RWPE1 (cell line): ENCODE measurements around the gene PIK3R2.

Experiments used
- CTCF ChIA-PET: fragments of 350-600 bp; sonication (Branson Sonifier 250); formaldehyde crosslinking; extraction: SDS; loops from one replicate; lab custom pipeline; 2021; lab: Yijun Ruan, JAX
- POLR2A ChIA-PET: fragments of 400-600 bp; formaldehyde crosslinking; extraction: SDS; loops from one replicate; lab custom pipeline; 2020; ENCODE audit warnings: antibody characterized with exemption; ENCODE audit not compliant: low non-redundant PET; lab: Yijun Ruan, JAX
- DNase-seq: peaks from one replicate; pipeline ENCODE4 v3.0.0; 2012; ENCODE audit warnings: low spot score
- H3K27ac ChIP-seq: fragments of 450-650 bp; 2 replicates; pipeline ENCODE4 v1.5.1; 2017
- CTCF ChIP-seq: fragments of 450-650 bp; conservative IDR thresholded peaks from 2 replicates; pipeline ENCODE4 v1.5.1; 2017; ENCODE audit warnings: low read depth, mild to moderate bottlenecking

The PIK3R2 gene

GRCh38 chr19:18167011-18167410, 14.0 kb downstream of the PIK3R2 start:
- H3K27ac ChIP-seq: peak overlapping the region; percentile 54
- TF ChIP-seq CTCF: no peak

GRCh38 chr19:18167975-18168645, 15.1 kb downstream of the PIK3R2 start:
- peak; percentile 68 for DNase-seq

More at GRCh38 chr19:18167011-18167410, 14.0 kb downstream of the PIK3R2 start:
- ChIA-PET POLR2A (no interaction called here), CTCF (interaction anchor here (1.3 to 1.6 kb wide), 2 partner anchors 9 to 15 kb away, joined by 3 to 5 read pairs; partner anchors contain the start of gene PIK3R2)
- no peak for DNase-seq

DNA sequence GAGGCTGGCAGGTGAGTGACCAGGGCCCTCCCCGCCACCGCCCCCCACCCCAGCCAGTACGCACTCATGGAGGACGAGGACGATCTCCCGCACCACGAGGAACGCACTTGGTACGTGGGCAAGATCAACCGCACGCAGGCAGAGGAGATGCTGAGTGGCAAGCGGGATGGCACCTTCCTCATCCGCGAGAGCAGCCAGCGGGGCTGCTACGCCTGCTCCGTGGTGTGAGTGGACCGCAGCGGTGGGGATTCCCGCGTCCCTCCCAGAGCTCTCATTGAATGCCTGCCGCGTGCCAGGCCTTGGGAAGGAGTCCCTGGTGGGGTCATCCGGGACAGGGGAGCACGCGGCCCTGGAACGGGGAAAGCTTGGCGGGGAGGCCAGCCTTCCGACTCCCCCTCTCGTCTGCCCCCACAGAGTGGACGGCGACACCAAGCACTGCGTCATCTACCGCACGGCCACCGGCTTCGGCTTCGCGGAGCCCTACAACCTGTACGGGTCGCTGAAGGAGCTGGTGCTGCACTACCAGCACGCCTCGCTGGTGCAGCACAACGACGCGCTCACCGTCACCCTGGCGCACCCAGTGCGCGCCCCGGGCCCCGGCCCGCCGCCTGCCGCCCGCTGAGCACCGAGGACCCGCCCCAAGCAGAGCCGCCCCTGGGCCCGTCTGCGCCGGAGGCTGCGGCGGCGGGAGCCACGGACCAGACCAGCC, 15.9 kb downstream of the PIK3R2 start:
- ChIA-PET CTCF (interaction anchor here (1.0 to 1.4 kb wide), 4 partner anchors 13 to 83 kb away, joined by 3 to 7 read pairs (median 4); no protein-coding TSS in a partner anchor), POLR2A (no interaction called here)
- no peak for TF ChIP-seq CTCF
- DNase-seq: no peak
- H3K27ac ChIP-seq: peak overlapping the region; percentile 88

More at GRCh38 chr19:18167975-18168645, 15.1 kb downstream of the PIK3R2 start:
- H3K27ac ChIP-seq: peak overlapping the region; percentile 54
- ChIA-PET POLR2A (no interaction called here), CTCF (interaction anchor here (0.7 to 1.6 kb wide), 8 partner anchors 10 to 88 kb away, joined by 3 to 7 read pairs (median 4); partner anchors contain the start of gene PIK3R2)
- TF ChIP-seq CTCF: peak; percentile 91

- DNase-seq: no peak
- no peak for TF ChIP-seq CTCF
- peak overlapping the region; percentile 88 for H3K27ac ChIP-seq
- POLR2A ChIA-PET: interaction anchor here (0.6 kb wide), 1 partner anchor 10 kb away, joined by 7 read pairs; no protein-coding TSS in a partner anchor
- CTCF ChIA-PET: interaction anchor here (0.6 to 1.3 kb wide), 3 partner anchors 9 to 233 kb away, joined by 3 to 6 read pairs (median 4); no protein-coding TSS in a partner anchor
Observed at GRCh38 chr19:18170714-18171255, 17.8 kb downstream of the PIK3R2 start.

GRCh38 chr19:18171605-18172327, 18.8 kb downstream of the PIK3R2 start:
- POLR2A ChIA-PET: no interaction called here
- CTCF ChIA-PET: interaction anchor here (0.6 to 1.3 kb wide), 2 partner anchors 80 to 676 kb away, joined by 3 to 4 read pairs; no protein-coding TSS in a partner anchor
- no peak for DNase-seq
- no peak for TF ChIP-seq CTCF
- peak overlapping the region; percentile 88 for H3K27ac ChIP-seq
